ENCODE data around the gene DTD1.

- TF ChIP-seq ZNF274 (IDR thresholded peaks at IDR 0.05; ENCODE audit: low read length) (no peak), ZNF274 (tag by site-specific recombination; IDR thresholded peaks at IDR 0.05; ENCODE audit: borderline replicate concordance) (no peak), CTCF (tag by site-specific recombination; IDR thresholded peaks at IDR 0.05) (no peak), EGR2 (tag by site-specific recombination; IDR thresholded peaks at IDR 0.05; ENCODE audit: low read depth) (no peak), KLF16 (tag by site-specific recombination; IDR thresholded peaks at IDR 0.05) (no peak), ZNF558 (tag by site-specific recombination; IDR thresholded peaks at IDR 0.05) (no peak), GFI1B (tag by site-specific recombination; IDR thresholded peaks at IDR 0.05) (no peak), ZNF621 (tag by site-specific recombination; IDR thresholded peaks at IDR 0.05) (no peak), ZNF626 (tag by site-specific recombination; IDR thresholded peaks at IDR 0.05) (no peak), YY1 (tag by site-specific recombination; IDR thresholded peaks at IDR 0.05) (no peak), ZNF433 (tag by site-specific recombination; IDR thresholded peaks at IDR 0.05; ENCODE audit: low read depth) (no peak), ZNF76 (tag by site-specific recombination; IDR thresholded peaks at IDR 0.05; ENCODE audit: borderline replicate concordance, low read depth) (no peak), TCF7L2 (IDR thresholded peaks at IDR 0.05; ENCODE audit: borderline replicate concordance, low read depth, low read length) (no peak), ZNF148 (tag by site-specific recombination; IDR thresholded peaks at IDR 0.05; ENCODE audit: borderline replicate concordance) (no peak), ATF2 (tag by site-specific recombination; IDR thresholded peaks at IDR 0.05; ENCODE audit: low read depth) (no peak)
Measured at GRCh38 chr20:18731940-18732339, 144.1 kb downstream of the DTD1 start.

Data from HEK293 (cell line).